H9 (cell line): ENCODE results near the gene RFX4. TPM values are rescaled to one million over a fixed set of nuclear protein-coding genes. Genes with fewer than 3 reads are reported as not detected.

Source experiments
- DNase-seq: peaks from one replicate; pipeline ENCODE4 v3.0.0-alpha.2; 2017
- H2AFZ ChIP-seq: one replicate; pipeline ENCODE4 v1.6.1; 2013; ENCODE audit warnings: mild to moderate bottlenecking, low read length, control low read depth, moderate library complexity
- H2AK5ac ChIP-seq: 2 replicates; pipeline ENCODE4 v1.6.1; 2013; ENCODE audit warnings: low read length, control low read depth, mixed read lengths; ENCODE audit not compliant: insufficient read length
- H2BK120ac ChIP-seq: one replicate; pipeline ENCODE4 v1.6.1; 2013; ENCODE audit warnings: low read depth, mild to moderate bottlenecking, low read length, control low read depth, inconsistent platforms; ENCODE audit not compliant: poor library complexity, severe bottlenecking
- H2BK12ac ChIP-seq: 2 replicates; pipeline ENCODE4 v1.6.1; 2013; ENCODE audit warnings: low read length, control low read depth, mixed read lengths, low read depth; ENCODE audit not compliant: insufficient read length
- H2BK15ac ChIP-seq: 2 replicates; pipeline ENCODE4 v1.6.1; 2013; ENCODE audit warnings: low read depth, low read length, control low read depth
- H2BK20ac ChIP-seq: one replicate; pipeline ENCODE4 v1.6.1; 2013; ENCODE audit warnings: low read depth, mild to moderate bottlenecking, low read length, control low read depth, inconsistent platforms; ENCODE audit not compliant: poor library complexity, severe bottlenecking
- H2BK5ac ChIP-seq: 2 replicates; pipeline ENCODE4 v1.6.1; 2013; ENCODE audit warnings: low read length, control low read depth, mixed read lengths; ENCODE audit not compliant: insufficient read length
- H3K14ac ChIP-seq: 2 replicates; pipeline ENCODE4 v1.6.1; 2013; ENCODE audit warnings: low read length, control low read depth; ENCODE audit not compliant: insufficient read depth
- H3K18ac ChIP-seq: 2 replicates; pipeline ENCODE4 v1.6.1; 2013; ENCODE audit warnings: low read depth, mild to moderate bottlenecking, mixed read lengths, low read length, control low read depth; ENCODE audit not compliant: insufficient read length
- H3K23ac ChIP-seq: 2 replicates; pipeline ENCODE4 v1.6.1; 2013; ENCODE audit warnings: low read length, control low read depth, mixed read lengths, low read depth; ENCODE audit not compliant: insufficient read length
- H3K23me2 ChIP-seq: 2 replicates; pipeline ENCODE4 v1.6.1; 2013; ENCODE audit warnings: low read depth, mild to moderate bottlenecking, mixed read lengths, low read length, control low read depth; ENCODE audit not compliant: insufficient read length, poor library complexity, severe bottlenecking
- H3K27ac ChIP-seq: 2 replicates; pipeline ENCODE4 v1.5.1; 2013; ENCODE audit warnings: low read length, control low read depth, mixed read lengths, low read depth; ENCODE audit not compliant: insufficient read length
- H3K27me3 ChIP-seq: 2 replicates; pipeline ENCODE4 v1.6.1; 2013; ENCODE audit warnings: low read length, control low read depth, inconsistent platforms; ENCODE audit not compliant: insufficient read depth
- H3K4ac ChIP-seq: 2 replicates; pipeline ENCODE4 v1.6.1; 2013; ENCODE audit warnings: low read depth, mild to moderate bottlenecking, control low read depth, inconsistent platforms, low read length, moderate library complexity
- H3K4me1 ChIP-seq: 2 replicates; pipeline ENCODE4 v1.6.1; 2013; ENCODE audit warnings: low read length, control low read depth, inconsistent platforms; ENCODE audit not compliant: insufficient read depth
- H3K4me2 ChIP-seq: 2 replicates; pipeline ENCODE4 v1.6.1; 2013; ENCODE audit warnings: low read length, control low read depth, mixed read lengths; ENCODE audit not compliant: insufficient read length, insufficient read depth
- H3K56ac ChIP-seq: 2 replicates; pipeline ENCODE4 v1.6.1; 2013; ENCODE audit warnings: low read depth, mild to moderate bottlenecking, mixed read lengths, low read length, control low read depth; ENCODE audit not compliant: insufficient read length
- H3K79me1 ChIP-seq: 2 replicates; pipeline ENCODE4 v1.6.1; 2013; ENCODE audit warnings: low read depth, mild to moderate bottlenecking, moderate library complexity, low read length, control low read depth, inconsistent platforms; ENCODE audit not compliant: insufficient read depth, poor library complexity, severe bottlenecking
- H3K79me2 ChIP-seq: 2 replicates; pipeline ENCODE4 v1.6.1; 2013; ENCODE audit warnings: low read length, control low read depth, inconsistent platforms; ENCODE audit not compliant: insufficient read depth
- H3K9ac ChIP-seq: 2 replicates; pipeline ENCODE4 v1.6.1; 2013; ENCODE audit warnings: low read length, control low read depth, mixed read lengths; ENCODE audit not compliant: insufficient read length; ENCODE audit errors: extremely low read depth
- H3K9me3 ChIP-seq: one replicate; pipeline ENCODE4 v1.6.1; 2013; ENCODE audit warnings: low read depth, low read length, inconsistent platforms; ENCODE audit not compliant: control insufficient read depth
- H3T11ph ChIP-seq: one replicate; pipeline ENCODE4 v1.6.1; 2013; ENCODE audit warnings: mild to moderate bottlenecking, low read length, control low read depth, inconsistent platforms
- H4K20me1 ChIP-seq: one replicate; pipeline ENCODE4 v1.6.1; 2013; ENCODE audit not compliant: control insufficient read depth, insufficient read length, insufficient read depth
- H4K5ac ChIP-seq: 2 replicates; pipeline ENCODE4 v1.6.1; 2013; ENCODE audit warnings: low read depth, mild to moderate bottlenecking, mixed read lengths, low read length, control low read depth; ENCODE audit not compliant: insufficient read length
- H4K8ac ChIP-seq: replicated peaks from 2 replicates; pipeline ENCODE4 v1.6.1; 2013; ENCODE audit warnings: low read length, control low read depth, mixed read lengths, low read depth; ENCODE audit not compliant: insufficient read length
- H4K91ac ChIP-seq: 2 replicates; pipeline ENCODE4 v1.6.1; 2013; ENCODE audit warnings: low read depth, mild to moderate bottlenecking, moderate library complexity, mixed read lengths, low read length, control low read depth; ENCODE audit not compliant: insufficient read length
- H3K27ac Mint-ChIP-seq, 3 experiments: 2 replicates in 2 of 3; 3 replicates in 1 of 3; pipeline ENCODE4 v1.8.0; 2020 to 2021; ENCODE audit warnings: mixed read lengths in 3 of 3, mild to moderate bottlenecking in 1 of 3, moderate library complexity in 1 of 3
- H3K27me3 Mint-ChIP-seq: 2 replicates; pipeline ENCODE4 v1.8.0; 2021; ENCODE audit warnings: low read depth, mild to moderate bottlenecking, moderate library complexity, mixed read lengths
- H3K36me3 Mint-ChIP-seq, 3 experiments: 2 replicates in 2 of 3; 3 replicates in 1 of 3; pipeline ENCODE4 v1.8.0; 2020 to 2021; ENCODE audit warnings: low read depth in 3 of 3, mixed read lengths in 3 of 3; ENCODE audit not compliant: insufficient read depth in 1 of 3
- H3K4me1 Mint-ChIP-seq, 2 experiments: 2 replicates each; pipeline ENCODE4 v1.8.0; 2020; ENCODE audit warnings: mixed read lengths in 2 of 2
- H3K4me3 Mint-ChIP-seq, 2 experiments: 2 replicates in 1 of 2; 3 replicates in 1 of 2; pipeline ENCODE4 v1.8.0; 2020 to 2021; ENCODE audit warnings: mild to moderate bottlenecking in 2 of 2, mixed read lengths in 2 of 2, moderate library complexity in 1 of 2
- H3K9me3 Mint-ChIP-seq, 2 experiments: 2 replicates in 1 of 2; 3 replicates in 1 of 2; pipeline ENCODE4 v1.8.0; 2020; ENCODE audit warnings: mild to moderate bottlenecking in 2 of 2, mixed read lengths in 2 of 2, moderate library complexity in 1 of 2
- CTCF ChIP-seq: fragments of 200-600 bp; sonication (generic); conservative IDR thresholded peaks from 3 replicates; pipeline ENCODE4 v1.8.0; 2021; ENCODE audit warnings: antibody characterized with exemption, mild to moderate bottlenecking
- WGBS: extraction: QIAGEN DNeasy Blood & Tissue Kit; methylation state at CpG from one replicate; pipeline ENCODE4 v1.1.7; 2013; ENCODE audit warnings: missing lambda C conversion rate, low lambda C conversion rate, mixed read lengths; ENCODE audit not compliant: insufficient read length; ENCODE audit errors: extremely low coverage; 5-methylcytosine and 5-hydroxymethylcytosine counted together
- total RNA-seq: library from RNA; stranded (reverse); gene quantifications from 2 replicates; pipeline ENCODE4 v1.2.1, GENCODE V29; 2021

Gene RFX4
- total RNA-seq, 1 experiment from 2014 or later = 0.57 TPM

- Histone ChIP-seq H3K27me3 (no peaks in the 10 kb centered on the region), H3K4me2 (no peak overlapping the region)
Measured at GRCh38 chr12:106646472-106646871, 63.7 kb downstream of the RFX4 start.

More at GRCh38 chr12:106646472-106646871, 63.7 kb downstream of the RFX4 start:
- H3K4me1 ChIP-seq = peaks cover 4% of the 10 kb centered on the region; the same call in 1 of the 2 replicates
- H2AK5ac ChIP-seq = no peak overlapping the region
- no peak overlapping the region for H2BK20ac ChIP-seq
- H3K4ac ChIP-seq = no peak overlapping the region
- no peak overlapping the region for H3K9ac ChIP-seq
- H3K9me3 ChIP-seq = no peaks in the 10 kb centered on the region
- no peak overlapping the region for H2AFZ ChIP-seq
- no peaks in the 10 kb centered on the region for H3K36me3 Mint-ChIP-seq
- no peak overlapping the region for H2BK5ac ChIP-seq
- no peaks in the 10 kb centered on the region for H3K23me2 ChIP-seq
- peaks cover 9 to 22% of the 10 kb centered on the region in 2 experiments for H3K4me1 Mint-ChIP-seq
- H3T11ph ChIP-seq = no peak overlapping the region
- no peak overlapping the region for H3K23ac ChIP-seq
- H4K20me1 ChIP-seq = no peaks in the 10 kb centered on the region
- no peak overlapping the region for H4K91ac ChIP-seq
- no peak overlapping the region for H3K27ac ChIP-seq
- H3K79me1 ChIP-seq = no peaks in the 10 kb centered on the region
- no CpG with 5 or more reads among the region's 2 CpGs for WGBS
- H4K5ac ChIP-seq = no peak overlapping the region
- no peak overlapping the region for H3K27ac Mint-ChIP-seq
- no peak overlapping the region for H2BK12ac ChIP-seq
- no peak overlapping the region for H2BK15ac ChIP-seq
- no peaks in the 10 kb centered on the region for H3K79me2 ChIP-seq
- no peak for TF ChIP-seq CTCF
- peaks cover 6% of the 10 kb centered on the region; the same call in 1 of the 2 replicates for H3K27me3 Mint-ChIP-seq
- no peak for DNase-seq
- H4K8ac ChIP-seq = no peak overlapping the region
- H3K4me3 Mint-ChIP-seq = no peak overlapping the region
- no peaks in the 10 kb centered on the region; a peak in 2 of 5 replicates for H3K9me3 Mint-ChIP-seq
- no peak overlapping the region for H3K14ac ChIP-seq
- no peak overlapping the region for H3K18ac ChIP-seq
- no peak overlapping the region for H3K56ac ChIP-seq
- H2BK120ac ChIP-seq = no peak overlapping the region
